ENCODE data around the gene ZNF222.

ZNF222 gene

DNA sequence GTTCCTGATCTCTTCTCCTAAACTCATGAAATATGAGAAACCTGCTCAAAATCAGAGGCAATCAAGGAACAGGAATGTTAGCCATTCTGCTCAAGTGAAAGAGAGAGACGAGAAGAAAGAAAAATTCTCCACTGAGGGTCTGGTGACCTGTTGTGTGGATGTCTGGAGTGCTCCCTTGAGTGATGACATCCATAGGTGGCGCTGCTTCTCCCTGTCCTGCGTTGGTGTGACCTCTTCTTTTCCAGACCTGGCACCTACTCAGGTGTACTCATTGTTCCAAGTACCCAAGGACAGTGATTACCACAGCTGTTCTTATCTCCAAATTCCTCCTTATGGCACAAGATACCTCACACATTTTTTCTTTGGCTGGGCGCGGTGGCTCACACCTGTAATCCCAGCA is 30.7 kb downstream of the ZNF222 start:
- DNase-seq: no peak

DNA sequence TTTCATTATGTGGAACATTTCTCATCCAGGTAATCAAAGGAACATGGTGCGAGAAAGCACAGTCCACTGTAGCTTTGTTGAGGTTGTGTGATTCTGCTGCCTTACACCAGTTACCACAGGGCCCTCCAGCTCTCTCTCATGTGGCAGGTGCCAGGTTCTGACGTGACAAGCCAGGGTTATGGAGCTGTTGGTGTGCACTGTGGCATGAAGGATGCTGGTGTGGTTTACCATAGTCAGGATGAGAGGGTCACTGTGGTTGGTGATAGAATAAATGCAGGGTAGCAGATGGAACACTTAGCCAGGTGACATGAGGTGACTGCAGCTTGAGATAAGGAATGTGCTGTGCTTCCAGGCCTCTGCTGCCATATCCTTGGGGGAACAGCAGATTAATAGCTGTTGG is 34.0 kb downstream of the ZNF222 start:
- no peak for DNase-seq

DNA sequence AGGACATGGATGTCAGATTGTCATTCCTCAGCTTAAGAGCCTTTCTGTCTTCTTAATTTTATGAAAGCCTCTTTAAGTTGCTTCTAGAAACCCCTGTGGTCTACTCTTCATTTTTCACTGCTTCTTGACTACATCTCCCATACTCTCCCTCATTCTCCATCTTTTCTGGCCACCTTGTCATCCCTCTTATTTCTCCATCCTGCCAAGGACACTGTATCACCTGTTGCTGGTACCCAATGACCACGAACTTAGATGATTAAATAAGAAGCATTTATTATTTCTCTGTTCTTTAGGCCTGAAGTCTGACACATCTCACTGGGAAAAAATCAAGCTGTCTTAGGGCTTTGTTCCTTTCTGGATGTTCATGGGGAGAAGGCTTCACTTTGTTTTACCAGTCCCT is 35.9 kb downstream of the ZNF222 start:
- DNase-seq: no peak

DNA sequence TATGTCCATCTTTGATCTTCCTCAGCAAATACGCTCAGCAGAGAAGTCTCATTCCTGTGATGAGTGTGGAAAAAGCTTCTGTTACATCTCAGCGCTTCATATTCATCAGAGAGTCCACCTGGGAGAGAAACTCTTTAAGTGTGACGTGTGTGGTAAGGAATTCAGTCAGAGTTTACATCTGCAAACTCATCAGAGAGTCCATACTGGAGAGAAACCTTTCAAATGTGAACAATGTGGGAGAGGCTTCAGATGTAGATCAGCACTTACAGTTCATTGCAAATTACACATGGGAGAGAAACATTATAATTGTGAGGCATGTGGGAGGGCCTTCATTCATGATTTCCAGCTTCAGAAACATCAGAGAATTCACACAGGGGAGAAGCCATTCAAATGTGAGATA is 41.1 kb downstream of the ZNF222 start:
- no peak for DNase-seq

DNA sequence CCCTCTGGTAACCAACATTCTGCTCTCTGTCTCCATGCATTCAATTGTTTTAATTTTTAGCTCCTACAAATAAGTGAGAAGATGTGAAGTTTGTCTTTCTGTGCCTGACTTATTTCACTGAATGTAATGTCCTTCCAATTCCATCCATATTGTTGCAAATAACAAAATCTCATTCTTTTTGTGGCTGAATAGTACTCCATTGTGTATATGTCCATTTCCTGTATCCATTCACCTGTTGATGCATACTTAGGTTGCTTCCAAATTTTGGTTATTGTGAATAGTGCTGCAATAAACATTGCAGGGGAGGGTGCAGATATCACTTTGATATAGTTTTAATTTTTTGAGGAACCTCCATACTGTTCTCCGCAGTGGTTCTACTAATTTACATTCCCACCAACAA is 44.2 kb downstream of the ZNF222 start:
- DNase-seq: no peak

DNA sequence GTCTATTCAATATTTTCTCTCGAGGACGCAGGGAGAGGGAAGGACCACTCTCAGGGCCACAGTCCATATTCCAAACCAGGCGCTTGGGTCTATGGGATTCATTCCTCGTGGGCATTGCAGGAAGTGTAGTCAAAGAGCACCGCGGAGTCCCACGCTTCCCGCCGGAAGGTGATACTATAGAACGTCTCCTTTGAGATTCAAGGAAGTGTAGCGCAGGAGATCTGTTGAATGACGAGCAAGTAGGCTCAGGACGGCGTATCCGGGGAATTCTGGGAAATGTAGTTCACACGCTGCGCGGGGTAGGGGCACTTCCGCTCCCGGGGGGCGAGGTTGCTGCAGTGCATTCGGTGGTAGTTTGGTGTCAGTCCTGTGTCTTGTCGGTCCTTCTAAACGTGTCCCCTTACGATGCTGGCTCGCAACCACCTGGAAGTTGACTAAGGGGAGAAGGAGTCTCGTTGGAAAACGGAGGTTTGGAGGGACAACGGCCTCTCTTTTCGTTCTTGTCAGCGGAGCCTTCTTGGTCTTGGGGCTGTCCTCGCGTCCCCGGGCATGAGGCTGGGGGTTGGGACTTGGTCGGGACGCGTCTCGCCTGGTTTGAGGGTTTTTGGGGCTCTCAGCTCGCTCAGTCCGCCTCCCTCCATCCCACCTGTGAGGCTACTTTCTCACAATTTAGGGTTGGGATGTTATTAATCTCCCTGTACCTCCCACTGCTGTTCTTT is 46.8 kb downstream of the ZNF222 start, which contains the start of gene ZNF284:
ZNF284 (plus strand) TSS at position 336 of the 719 bp plus-strand sequence. CDS start 4,231 bp downstream, outside the sequence.
- DNase-seq: peak; percentile 84

DNA sequence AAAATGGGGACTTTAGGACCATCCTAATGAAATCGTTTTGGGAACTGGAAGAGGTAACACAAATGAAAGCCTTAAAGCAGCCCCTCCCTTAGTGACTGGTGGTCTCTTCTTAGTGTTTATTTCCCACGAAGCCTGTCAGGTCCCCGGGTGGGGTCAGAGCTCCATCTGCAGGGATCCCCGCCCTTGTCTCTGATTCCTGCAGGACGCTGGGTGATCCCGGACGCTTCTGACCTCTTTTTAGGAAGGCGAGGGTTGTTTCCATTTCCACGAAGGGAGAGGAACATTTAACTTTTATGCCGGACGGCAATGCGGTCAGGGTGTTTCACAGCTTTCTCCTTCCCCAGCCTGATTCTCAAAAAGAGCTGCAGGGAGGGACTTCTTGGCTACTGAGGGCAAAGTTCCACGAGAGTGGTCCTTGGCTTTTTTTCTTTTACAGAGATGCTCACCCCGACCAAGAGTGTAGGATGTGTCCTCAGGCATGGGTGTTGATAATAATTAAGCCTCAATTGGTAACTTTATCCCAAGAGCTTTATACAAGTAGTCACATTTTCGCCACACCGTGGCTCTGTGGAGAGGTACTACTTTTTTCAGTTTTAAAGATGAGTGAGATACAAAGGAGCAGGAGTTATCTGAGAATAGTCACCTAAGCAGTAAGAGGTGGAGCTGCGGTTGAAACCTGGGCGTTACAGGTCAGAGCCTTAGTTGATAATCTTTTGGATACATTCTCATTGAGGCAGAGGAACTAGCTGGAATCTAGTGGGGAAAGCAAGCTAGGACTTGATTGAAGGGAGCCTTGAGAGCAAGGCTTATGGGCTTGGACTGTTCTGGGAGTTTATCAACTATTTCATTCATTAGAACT is 47.6 kb downstream of the ZNF222 start:
- no peak for DNase-seq

DNA sequence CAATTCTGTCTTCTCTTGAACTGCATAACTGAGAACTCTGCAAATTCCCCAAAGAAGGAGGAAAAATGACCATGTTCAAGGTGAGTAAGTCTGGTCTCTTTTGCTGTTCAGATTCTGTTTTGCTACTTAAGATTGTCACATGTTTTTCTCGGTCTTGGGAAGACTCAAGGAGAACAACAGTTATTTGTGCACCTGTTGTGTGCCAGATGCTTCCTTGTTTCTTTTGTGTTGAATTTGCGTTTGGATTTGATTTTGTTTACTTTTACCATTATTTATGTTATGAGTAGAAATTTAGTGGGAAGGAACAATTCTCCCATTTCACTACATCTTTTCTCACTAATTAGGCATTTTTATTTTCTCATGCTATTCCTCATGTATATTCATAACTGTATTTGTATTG is 51.1 kb downstream of the ZNF222 start:
- no peak for DNase-seq
